Left hindlimb (tissue), 1 donor: Measurements from ENCODE around the gene CDC42EP2.
A peak's percentile ranks its signal among the peaks of the same experiment; 100 is the strongest.

Experiments
- DNase-seq: peaks from one replicate; pipeline ENCODE4 v3.0.0-alpha.2; 2018

CDC42EP2 gene

GRCh38 chr11:65314501-65315203, at the start of gene CDC42EP2:
Gene CDC42EP2, plus strand, starts transcription at chr11:65314866. Its CDS starts 6,033 bp downstream, at chr11:65320899.
- DNase-seq, result peak; percentile 92

GRCh38 chr11:65266210-65266609, 48.5 kb upstream of the CDC42EP2 start:
- no peak for DNase-seq

DNA sequence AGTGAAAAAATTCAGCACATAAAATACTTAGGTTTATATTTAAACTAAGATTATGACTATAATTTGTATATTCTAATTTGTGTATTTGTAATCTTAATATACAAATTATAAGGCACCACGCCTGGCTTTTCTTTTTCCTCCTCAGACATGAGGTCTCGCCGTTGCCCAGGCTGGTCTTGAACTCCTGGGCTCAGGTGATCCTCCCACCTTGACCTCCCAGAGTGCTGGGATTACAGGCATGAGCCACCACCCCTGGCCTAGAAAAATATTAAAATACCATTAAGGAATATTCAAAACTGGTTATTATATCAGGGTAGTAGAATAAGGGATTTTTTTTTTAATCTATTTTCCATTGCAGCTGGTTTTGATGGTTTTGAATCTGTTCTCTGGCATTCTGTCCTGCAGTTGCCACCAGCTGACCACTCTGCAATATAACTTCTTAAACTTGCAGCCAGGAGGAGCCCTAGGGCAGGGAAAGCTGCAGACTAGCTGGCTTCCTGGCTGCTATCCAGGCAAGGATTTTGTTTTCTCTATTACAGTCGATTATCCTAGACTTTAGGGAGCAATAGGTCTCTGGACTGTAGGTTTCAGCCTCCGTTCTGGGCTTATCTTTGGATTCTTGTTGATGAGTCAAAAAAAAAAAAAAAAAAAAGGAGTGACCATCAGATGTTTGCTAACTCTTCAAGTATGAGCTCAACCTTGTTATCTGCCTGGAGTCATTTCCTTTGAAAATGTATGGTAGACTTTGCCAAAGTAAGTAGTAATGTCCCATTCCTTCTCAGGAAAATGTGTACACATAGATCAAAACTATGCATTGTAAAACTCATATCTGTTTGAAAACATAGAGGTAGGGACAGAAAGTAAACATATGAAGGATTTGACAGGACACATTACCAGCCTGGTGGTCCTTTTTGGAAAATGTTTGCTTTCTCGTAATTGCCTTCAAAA, 39.7 kb upstream of the CDC42EP2 start:
- DNase-seq, result peak; percentile 77

DNA sequence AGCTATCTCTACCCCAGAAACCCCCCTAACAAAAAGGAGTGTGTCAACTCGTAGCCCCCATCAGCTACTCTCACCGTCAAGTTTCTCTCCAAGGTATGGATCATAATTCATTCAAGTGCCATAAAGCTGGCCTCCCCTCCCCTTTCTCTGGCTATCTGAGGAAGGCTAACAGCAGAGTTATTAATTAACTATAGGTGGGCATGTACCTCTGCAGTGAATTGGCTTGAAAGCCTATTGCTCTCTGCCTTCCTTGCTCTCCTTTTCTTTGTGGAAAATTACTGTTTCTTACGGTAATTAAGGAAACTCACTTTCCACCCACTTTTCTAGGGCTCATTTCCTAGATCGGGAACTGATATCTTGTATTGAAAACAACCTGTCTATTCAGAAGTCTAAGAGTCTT, 38.8 kb upstream of the CDC42EP2 start:
- DNase-seq, result no peak

DNA sequence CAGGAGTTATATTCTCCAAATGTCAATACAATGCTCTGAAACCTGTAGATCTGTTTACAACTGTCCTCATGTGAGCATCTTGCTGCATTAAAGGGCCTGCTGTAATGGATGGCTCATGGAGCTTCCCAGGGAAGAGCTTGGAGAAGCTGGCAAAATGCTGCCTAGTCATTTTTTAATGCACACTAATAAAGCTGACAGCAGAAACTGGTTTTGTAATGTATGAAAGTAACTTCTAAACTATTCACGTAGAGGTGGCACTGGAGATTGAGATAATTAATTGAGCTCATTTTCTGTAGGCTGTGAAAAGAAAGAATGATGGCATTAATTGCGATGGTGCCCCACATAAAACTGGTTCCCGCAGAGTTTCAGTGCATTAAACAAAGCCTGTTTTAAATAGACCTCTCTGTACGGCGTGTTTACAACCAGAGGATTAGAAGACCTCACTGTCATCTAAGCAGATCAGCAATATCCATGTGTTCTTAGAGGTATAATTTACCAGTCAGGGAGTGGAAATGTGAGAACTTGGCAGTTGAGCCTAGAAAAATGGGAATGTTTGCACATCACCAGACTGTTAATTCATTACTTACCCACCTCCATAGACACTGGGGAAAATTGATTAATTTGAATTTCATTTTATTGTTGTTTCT, 36.9 kb upstream of the CDC42EP2 start:
- DNase-seq, result no peak

DNA sequence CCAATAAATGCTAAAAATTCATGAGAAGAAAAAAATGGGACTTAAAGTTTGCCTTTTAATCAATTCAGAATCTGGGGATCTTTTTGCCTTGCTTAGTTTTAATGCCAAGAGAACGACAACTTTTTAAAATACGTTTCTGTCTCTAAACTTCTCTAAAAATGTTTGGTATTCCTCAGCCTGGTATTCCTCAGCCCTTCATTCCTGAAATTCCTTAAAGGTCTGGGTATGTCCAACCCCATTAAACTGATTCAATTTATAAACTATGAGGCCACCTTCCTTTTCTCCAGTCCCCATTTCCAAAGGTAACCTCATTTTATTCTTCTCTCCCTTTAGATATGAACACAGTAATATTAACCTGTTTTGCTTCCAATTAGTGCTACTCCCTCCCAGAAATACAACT, 36.3 kb upstream of the CDC42EP2 start:
- no peak for DNase-seq

DNA sequence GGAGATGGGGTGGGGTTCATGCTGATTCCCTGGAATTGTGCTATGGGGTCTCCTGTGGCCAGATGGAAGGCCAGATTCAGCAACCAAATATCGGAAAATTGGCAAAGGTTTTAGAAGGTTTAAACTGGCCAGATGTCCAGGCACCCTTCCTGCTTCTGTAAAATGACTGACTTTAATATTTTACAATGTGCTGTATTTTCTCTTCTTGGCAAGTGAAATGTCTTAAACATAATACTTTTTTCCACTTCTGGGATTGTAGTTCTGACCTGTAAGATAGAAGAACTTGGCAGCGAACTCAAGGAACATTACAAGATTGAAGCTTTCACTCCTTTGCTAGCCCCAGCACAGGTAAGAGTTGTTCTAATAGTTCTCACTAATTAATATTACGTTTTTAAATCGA, 35.4 kb upstream of the CDC42EP2 start:
- DNase-seq, result no peak

- DNase-seq, result no peak
These were observed 34.8 kb upstream of the CDC42EP2 start for GRCh38 chr11:65279741-65280440.

DNA sequence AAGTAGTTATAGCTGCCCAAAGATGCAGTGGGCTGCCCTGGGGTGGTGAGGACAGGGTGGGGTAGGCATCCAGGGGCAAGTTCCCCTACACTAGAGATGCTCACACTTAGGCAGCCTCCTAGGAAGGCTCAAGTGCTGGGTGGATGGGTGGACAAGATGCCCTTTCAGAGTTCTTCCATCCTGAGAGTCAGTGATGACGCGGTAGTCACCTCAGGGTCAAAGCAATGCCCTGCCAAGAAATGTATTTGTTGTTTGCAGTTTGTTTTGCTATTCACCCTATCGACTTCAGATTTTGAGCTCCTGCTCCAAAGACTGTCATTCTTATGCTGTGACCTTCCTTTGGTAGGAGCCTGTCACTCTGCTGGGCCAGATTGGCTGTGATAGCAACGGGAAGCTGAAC, 34.0 kb upstream of the CDC42EP2 start:
- DNase-seq, result no peak

GRCh38 chr11:65286686-65287085, 28.0 kb upstream of the CDC42EP2 start:
- DNase-seq, result no peak

DNA sequence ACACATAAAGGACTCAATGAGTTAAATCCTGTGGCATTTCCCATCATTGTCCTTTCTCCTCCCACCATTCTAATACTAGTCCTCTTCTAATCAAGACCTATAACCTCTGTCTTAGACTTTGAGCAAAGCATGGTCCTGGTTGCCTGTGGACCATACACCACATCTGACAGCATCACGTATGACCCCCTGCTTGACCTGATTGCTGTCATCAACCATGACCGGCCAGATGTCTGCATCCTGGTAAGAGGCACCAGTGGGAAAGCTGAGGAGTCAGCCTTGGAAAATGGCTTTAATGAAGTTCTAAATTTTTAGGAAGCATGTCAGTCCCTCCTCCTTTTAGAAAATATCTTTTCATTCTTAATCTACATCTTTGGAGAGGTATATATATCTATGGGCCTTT, 27.1 kb upstream of the CDC42EP2 start:
- DNase-seq, result no peak

DNA sequence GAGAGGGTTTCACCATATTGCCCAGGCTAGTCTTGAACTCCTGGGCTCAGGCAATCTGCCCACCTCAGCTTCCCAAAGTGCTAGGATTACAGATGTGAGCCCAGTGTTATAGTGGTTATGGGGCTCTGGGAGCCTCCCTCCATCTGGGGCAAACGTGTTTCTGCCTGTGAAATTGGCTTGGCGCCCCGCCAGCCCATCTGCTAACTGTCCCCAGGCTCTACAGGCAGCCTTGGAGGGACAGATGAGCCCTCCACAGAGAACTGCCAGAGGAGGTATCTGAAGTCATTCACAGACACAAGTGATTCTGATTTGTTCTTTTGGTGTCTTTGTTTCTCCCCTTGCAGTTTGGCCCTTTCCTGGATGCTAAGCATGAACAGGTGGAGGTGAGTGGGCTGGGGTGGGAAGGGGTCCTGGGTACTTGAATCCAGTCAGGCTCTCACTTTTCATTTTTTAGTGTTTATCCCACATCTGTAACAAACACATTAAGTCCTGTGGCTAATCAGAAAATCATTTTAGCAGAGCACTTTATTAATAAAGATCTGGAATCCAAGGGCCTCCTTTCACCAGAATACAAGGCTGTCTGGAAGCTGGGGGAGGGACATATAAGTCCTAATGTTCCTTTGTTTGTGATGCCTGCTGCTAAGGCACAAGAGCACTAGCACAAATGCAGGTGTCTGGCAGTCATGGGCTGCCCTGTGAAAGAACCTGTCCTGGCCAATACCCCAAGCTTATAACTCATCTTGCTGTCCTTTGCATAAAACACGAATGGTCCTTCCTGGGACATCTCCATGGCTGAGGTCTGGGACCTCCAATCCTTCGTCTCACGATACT, 25.7 kb upstream of the CDC42EP2 start:
- DNase-seq, result peak; percentile 67

GRCh38 chr11:65290448-65291165, 24.1 kb upstream of the CDC42EP2 start:
- DNase-seq, result peak; percentile 93

DNA sequence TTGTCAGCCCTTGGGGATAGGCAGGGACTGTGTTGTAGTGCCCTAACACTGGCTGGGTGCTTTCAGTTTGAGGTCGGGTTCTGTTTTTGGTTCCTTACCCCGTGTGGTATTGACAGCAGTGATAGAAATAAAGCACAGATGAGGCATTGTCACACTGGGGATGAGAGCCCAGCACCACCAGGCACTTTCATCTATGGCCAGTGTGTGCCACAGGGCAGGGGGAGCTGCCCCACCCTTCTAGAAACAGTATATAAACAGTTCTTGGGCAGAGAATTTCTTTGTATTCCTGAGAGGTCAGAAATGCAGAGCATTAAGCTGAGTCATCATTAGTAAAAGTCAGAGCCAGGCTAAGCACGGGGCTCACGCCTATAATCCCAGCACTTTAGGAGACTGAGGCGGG, 23.1 kb upstream of the CDC42EP2 start:
- DNase-seq, result no peak

DNA sequence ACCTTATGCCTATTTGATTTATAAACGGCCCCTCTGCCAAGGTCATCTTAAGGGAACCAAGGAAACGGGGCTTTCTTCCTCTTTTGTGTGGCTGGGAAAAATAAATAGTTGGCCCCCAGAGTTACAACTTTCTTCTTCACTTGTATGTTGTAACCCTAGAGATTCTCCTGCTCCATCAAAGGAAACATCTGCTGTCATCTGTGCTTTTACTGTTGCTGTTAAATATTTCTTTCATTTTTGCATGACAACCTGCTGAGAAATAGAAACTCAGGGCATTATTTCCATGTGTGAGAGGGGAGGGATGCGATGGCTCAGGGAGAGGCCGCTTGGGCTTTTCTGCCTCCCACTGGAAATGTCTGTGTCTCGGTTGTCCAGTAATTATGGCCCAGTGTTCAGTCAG, 21.8 kb upstream of the CDC42EP2 start:
- DNase-seq, result no peak

DNA sequence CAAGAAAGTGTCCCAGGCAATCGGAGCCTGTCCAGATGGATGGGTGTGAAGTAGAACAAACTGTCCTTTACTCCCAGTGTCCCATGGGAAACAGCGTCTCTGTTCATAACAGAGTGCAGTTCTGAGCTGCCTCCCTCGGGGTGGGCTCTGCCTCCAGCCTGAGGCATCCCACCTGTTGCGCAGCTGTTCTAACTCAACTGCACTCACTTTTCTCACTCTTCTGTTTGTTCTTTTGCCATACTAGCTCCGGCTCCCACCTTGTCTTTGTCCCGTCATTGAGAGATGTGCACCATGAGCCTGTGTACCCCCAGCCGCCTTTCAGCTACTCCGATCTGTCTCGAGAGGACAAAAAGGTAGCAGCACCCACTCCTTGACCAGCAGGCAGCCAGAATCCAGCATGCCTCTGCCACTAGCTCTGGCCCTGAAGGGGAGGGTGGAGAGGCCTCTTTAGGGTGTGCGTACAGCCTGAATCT, 20.7 kb upstream of the CDC42EP2 start:
- DNase-seq, result no peak

DNA sequence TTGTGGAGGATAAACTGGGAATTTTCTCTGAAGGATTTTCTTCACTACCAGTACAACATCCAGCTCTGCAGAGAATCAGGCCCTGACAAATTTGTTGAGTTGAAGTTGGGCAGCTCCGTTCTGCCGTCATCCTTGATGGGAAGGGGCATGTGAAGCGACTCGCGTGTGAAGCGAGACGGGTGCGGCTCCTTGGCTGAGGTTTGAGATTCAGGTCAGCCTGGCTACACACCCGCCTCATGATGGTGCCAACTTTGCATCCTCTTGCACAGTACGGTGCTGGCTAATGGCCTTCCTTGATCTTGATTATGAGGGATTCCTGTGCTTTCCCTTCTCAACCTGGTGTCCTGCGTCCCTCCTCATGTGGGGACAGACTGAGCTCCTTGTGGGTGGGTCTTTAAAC, 19.7 kb upstream of the CDC42EP2 start:
- no peak for DNase-seq

- no peak for DNase-seq
These were observed 18.9 kb upstream of the CDC42EP2 start for GRCh38 chr11:65295571-65296341.

GRCh38 chr11:65297026-65297672, 17.5 kb upstream of the CDC42EP2 start:
- DNase-seq, result no peak

DNA sequence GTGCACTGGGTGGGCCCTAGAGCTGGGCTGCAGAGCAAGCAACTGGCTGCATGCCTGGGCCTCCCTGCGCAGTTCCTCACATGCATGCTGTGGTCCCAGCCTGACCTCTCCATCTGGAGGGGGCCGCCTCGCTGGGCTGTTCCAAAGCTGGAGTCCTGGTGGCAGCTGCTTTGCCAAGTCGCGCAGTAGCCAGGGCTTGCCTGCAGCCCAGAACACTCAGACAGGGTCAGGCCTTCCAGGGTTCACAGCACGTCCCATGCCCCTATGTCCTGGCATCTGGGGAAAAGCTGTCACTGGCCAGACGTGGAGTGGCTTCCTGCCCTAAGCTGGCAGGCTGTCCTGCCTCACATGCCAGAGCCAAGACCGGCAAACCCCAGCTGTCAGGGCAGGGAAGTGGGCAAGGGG, 16.5 kb upstream of the CDC42EP2 start:
- peak; percentile 87 for DNase-seq
